HEK293 (cell line): ENCODE measurements around the gene TRAPPC8.
"Not testable (repeated sequence)": the region's sequence is repeated elsewhere in the genome, so short reads cannot be mapped to it uniquely, and the experiment has no call there.

Source experiments
- CTCF ChIA-PET: fragments of 350-600 bp; formaldehyde crosslinking; extraction: SDS; loops from one replicate; lab custom pipeline; 2021; ENCODE audit warnings: antibody characterized with exemption; lab: Yijun Ruan, JAX
- POLR2A ChIA-PET: fragments of 300-600 bp; formaldehyde crosslinking; extraction: SDS; loops from one replicate; lab custom pipeline; 2020; ENCODE audit warnings: antibody characterized with exemption, inconsistent platforms; lab: Yijun Ruan, JAX
- H3K27ac ChIP-seq: fragments of 200-500 bp; sonication (Bioruptor generic); 2 replicates; pipeline ENCODE4 v1.5.1; 2014; ENCODE audit warnings: low read depth, low read length, control low read depth, inconsistent platforms; ENCODE audit errors: extremely low read depth
- H3K36me3 ChIP-seq, 2 experiments: fragments of 200-500 bp in 1 of 2; sonication (Bioruptor generic) in 1 of 2; 1 replicate in 1 of 2; 2 replicates in 1 of 2; pipeline ENCODE4 v1.5.1; 2014 to 2017; ENCODE audit warnings: inconsistent platforms in 2 of 2, low read length in 2 of 2; ENCODE audit not compliant: control insufficient read depth in 2 of 2, insufficient read depth in 1 of 2
- H3K4me1 ChIP-seq: fragments of 200-500 bp; sonication (Bioruptor generic); 2 replicates; pipeline ENCODE4 v1.5.1; 2014; ENCODE audit warnings: mild to moderate bottlenecking, low read length, inconsistent platforms; ENCODE audit not compliant: control insufficient read depth, insufficient read depth
- H3K4me3 ChIP-seq: 2 replicates; pipeline ENCODE4 v1.5.1; 2011; ENCODE audit warnings: low read depth, mild to moderate bottlenecking, control low read depth, low read length, moderate library complexity
- H3K9me3 ChIP-seq: fragments of 200-500 bp; sonication (Bioruptor generic); 2 replicates; pipeline ENCODE4 v1.5.1; 2014; ENCODE audit warnings: low read depth, low read length, inconsistent platforms; ENCODE audit not compliant: control insufficient read depth, insufficient read depth
- PRDM4 ChIP-seq: fragments of 450-650 bp; formaldehyde crosslinking; IDR thresholded peaks from 2 replicates; pipeline ENCODE4 v1.5.1; 2017; ENCODE audit warnings: missing biosample characterization, missing genetic modification characterization
- REST ChIP-seq: fragments of 450-650 bp; formaldehyde crosslinking; IDR thresholded peaks from 2 replicates; pipeline ENCODE4 v1.5.1; 2016; ENCODE audit warnings: missing biosample characterization, missing genetic modification characterization
- ZBTB11 ChIP-seq: fragments of 450-650 bp; formaldehyde crosslinking; conservative IDR thresholded peaks from 2 replicates; pipeline ENCODE4 v1.5.1; 2016; ENCODE audit warnings: low read depth, missing biosample characterization, missing genetic modification characterization
- ZBTB8A ChIP-seq: fragments of 450-650 bp; formaldehyde crosslinking; IDR thresholded peaks from 2 replicates; pipeline ENCODE4 v1.5.1; 2016; ENCODE audit warnings: missing biosample characterization, missing genetic modification characterization
- ZFP3 ChIP-seq: fragments of 450-650 bp; formaldehyde crosslinking; IDR thresholded peaks from 2 replicates; pipeline ENCODE4 v1.5.1; 2016; ENCODE audit warnings: low read depth, missing biosample characterization, missing genetic modification characterization
- ZFP37 ChIP-seq: fragments of 450-650 bp; formaldehyde crosslinking; IDR thresholded peaks from 2 replicates; pipeline ENCODE4 v1.5.1; 2016; ENCODE audit warnings: missing biosample characterization, missing genetic modification characterization
- ZNF140 ChIP-seq: fragments of 450-650 bp; formaldehyde crosslinking; IDR thresholded peaks from 2 replicates; pipeline ENCODE4 v1.5.1; 2016; ENCODE audit warnings: missing biosample characterization, missing genetic modification characterization
- ZNF19 ChIP-seq: fragments of 450-650 bp; formaldehyde crosslinking; IDR thresholded peaks from 2 replicates; pipeline ENCODE4; 2016; ENCODE audit warnings: missing biosample characterization, missing genetic modification characterization, low read depth
- ZNF223 ChIP-seq: fragments of 450-650 bp; formaldehyde crosslinking; IDR thresholded peaks from 2 replicates; pipeline ENCODE4 v1.5.1; 2016; ENCODE audit warnings: missing biosample characterization, missing genetic modification characterization
- ZNF394 ChIP-seq: fragments of 450-650 bp; formaldehyde crosslinking; IDR thresholded peaks from 2 replicates; pipeline ENCODE4 v1.5.1; 2016; ENCODE audit warnings: missing biosample characterization, missing genetic modification characterization, mild to moderate bottlenecking, moderate library complexity, borderline replicate concordance
- ZNF404 ChIP-seq: fragments of 450-650 bp; formaldehyde crosslinking; IDR thresholded peaks from 2 replicates; pipeline ENCODE4 v1.5.1; 2017; ENCODE audit warnings: missing biosample characterization, missing genetic modification characterization
- ZNF426 ChIP-seq: fragments of 450-650 bp; formaldehyde crosslinking; IDR thresholded peaks from 2 replicates; pipeline ENCODE4 v1.5.1; 2017; ENCODE audit warnings: missing biosample characterization, missing genetic modification characterization, mild to moderate bottlenecking, inconsistent platforms, moderate library complexity
- ZNF518A ChIP-seq: fragments of 450-650 bp; formaldehyde crosslinking; conservative IDR thresholded peaks from 2 replicates; pipeline ENCODE4 v1.5.1; 2016; ENCODE audit warnings: low read depth, missing biosample characterization, missing genetic modification characterization
- ZNF555 ChIP-seq: fragments of 450-650 bp; formaldehyde crosslinking; conservative IDR thresholded peaks from 2 replicates; pipeline ENCODE4 v1.5.1; 2017; ENCODE audit warnings: missing biosample characterization, mild to moderate bottlenecking, missing genetic modification characterization, inconsistent platforms
- ZNF558 ChIP-seq: fragments of 450-650 bp; formaldehyde crosslinking; IDR thresholded peaks from 2 replicates; pipeline ENCODE4 v1.5.1; 2016; ENCODE audit warnings: missing biosample characterization, missing genetic modification characterization
- ZNF623 ChIP-seq: fragments of 450-650 bp; formaldehyde crosslinking; IDR thresholded peaks from 2 replicates; pipeline ENCODE4 v1.5.1; 2016; ENCODE audit warnings: missing biosample characterization, missing genetic modification characterization
- ZNF664 ChIP-seq: fragments of 450-650 bp; formaldehyde crosslinking; IDR thresholded peaks from 2 replicates; pipeline ENCODE4 v1.5.1; 2016; ENCODE audit warnings: missing biosample characterization, missing genetic modification characterization
- ZNF791 ChIP-seq: fragments of 450-650 bp; formaldehyde crosslinking; IDR thresholded peaks from 2 replicates; pipeline ENCODE4 v1.5.1; 2016; ENCODE audit warnings: missing biosample characterization, missing genetic modification characterization
- ZXDB ChIP-seq: fragments of 450-650 bp; formaldehyde crosslinking; IDR thresholded peaks from 2 replicates; pipeline ENCODE4 v1.5.1; 2016; ENCODE audit warnings: missing biosample characterization, missing genetic modification characterization

The TRAPPC8 gene

GRCh38 chr18:31920277-31920676 is 22.7 kb downstream of the TRAPPC8 start (continued):
- TF ChIP-seq PRDM4 (tag by site-specific recombination), result no peak

GRCh38 chr18:31919366-31919765 is 23.6 kb downstream of the TRAPPC8 start:
- peak; percentile 91 for TF ChIP-seq ZNF394
- peak; percentile 61 for TF ChIP-seq ZNF555 (tag by site-specific recombination)
- TF ChIP-seq ZNF19 (tag by site-specific recombination), result 0 out of 2 replicates have a peak, but pooled peaks have one; percentile 22
- 0 out of 2 replicates have a peak, but pooled peaks have one; percentile 36 for TF ChIP-seq ZNF558 (tag by site-specific recombination)
- peak; percentile 77 for TF ChIP-seq ZNF623 (tag by site-specific recombination)
- 0 out of 2 replicates have a peak, but pooled peaks have one; percentile 28 for TF ChIP-seq ZNF791 (tag by site-specific recombination)
- TF ChIP-seq ZNF223, result peak; percentile 24; the same call in 1 of the 2 replicates
- TF ChIP-seq ZBTB8A (tag by site-specific recombination), result peak; percentile 54; the same call in 1 of the 2 replicates
- TF ChIP-seq ZNF404 (tag by site-specific recombination), result peak; percentile 27; the same call in 1 of the 2 replicates
- TF ChIP-seq ZXDB (tag by site-specific recombination), result peak; percentile 49
- TF ChIP-seq ZNF664 (tag by site-specific recombination), result peak; percentile 54; the same call in 1 of the 2 replicates
- TF ChIP-seq REST (tag by site-specific recombination), result peak; percentile 33; the same call in 1 of the 2 replicates
- 0 out of 2 replicates have a peak, but pooled peaks have one; percentile 37 for TF ChIP-seq ZFP3
- TF ChIP-seq ZNF140 (tag by site-specific recombination), result peak; percentile 67; the same call in 1 of the 2 replicates
- peak; percentile 73 for TF ChIP-seq ZNF426 (tag by site-specific recombination)
- TF ChIP-seq ZNF518A, result peak; percentile 79
- peak; percentile 70 for TF ChIP-seq ZBTB11 (tag by site-specific recombination)
- TF ChIP-seq ZFP37 (tag by site-specific recombination), result 0 out of 2 replicates have a peak, but pooled peaks have one; percentile 54
- peaks cover 0 to 42% of the 10 kb centered on the region in 2 experiments for H3K36me3 ChIP-seq
- H3K27ac ChIP-seq, POLR2A ChIA-PET, H3K9me3 ChIP-seq, H3K4me3 ChIP-seq, H3K4me1 ChIP-seq, CTCF ChIA-PET: not testable (repeated sequence)
